NCI-H128 (cell line): ENCODE measurements around the gene BRPF3.
"Not testable (repeated sequence)": the region's sequence is repeated elsewhere in the genome, so short reads cannot be mapped to it uniquely, and the experiment has no call there.

ENCODE experiments used
- DNase-seq: peaks from one replicate; lab custom pipeline; 2025; ENCODE audit not compliant: unreplicated experiment; lab: John Stamatoyannopoulos, UW

BRPF3 gene

DNA sequence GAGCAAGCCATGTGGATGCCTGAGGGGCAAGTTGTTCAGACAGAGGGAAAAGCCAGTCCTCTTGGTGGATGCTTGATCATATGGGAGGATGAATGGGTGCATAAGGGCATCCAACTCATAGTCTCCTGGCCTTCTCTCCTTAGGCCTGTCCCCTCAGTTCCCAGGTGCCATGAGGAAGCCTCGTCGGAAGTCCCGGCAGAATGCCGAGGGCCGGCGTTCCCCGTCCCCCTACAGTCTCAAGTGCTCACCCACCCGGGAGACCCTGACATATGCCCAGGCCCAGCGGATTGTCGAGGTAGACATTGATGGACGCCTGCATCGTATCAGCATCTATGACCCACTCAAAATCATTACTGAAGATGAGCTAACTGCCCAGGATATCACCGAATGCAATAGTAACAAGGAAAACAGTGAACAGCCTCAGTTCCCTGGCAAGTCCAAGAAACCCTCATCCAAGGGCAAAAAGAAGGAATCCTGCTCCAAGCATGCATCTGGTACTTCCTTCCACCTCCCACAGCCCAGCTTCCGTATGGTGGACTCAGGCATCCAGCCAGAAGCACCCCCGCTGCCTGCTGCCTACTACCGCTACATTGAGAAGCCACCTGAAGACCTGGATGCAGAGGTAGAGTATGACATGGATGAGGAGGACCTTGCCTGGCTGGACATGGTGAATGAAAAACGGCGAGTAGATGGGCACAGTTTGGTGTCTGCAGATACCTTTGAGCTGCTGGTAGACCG, 3.8 kb downstream of the BRPF3 start:
- no peak for DNase-seq

DNA sequence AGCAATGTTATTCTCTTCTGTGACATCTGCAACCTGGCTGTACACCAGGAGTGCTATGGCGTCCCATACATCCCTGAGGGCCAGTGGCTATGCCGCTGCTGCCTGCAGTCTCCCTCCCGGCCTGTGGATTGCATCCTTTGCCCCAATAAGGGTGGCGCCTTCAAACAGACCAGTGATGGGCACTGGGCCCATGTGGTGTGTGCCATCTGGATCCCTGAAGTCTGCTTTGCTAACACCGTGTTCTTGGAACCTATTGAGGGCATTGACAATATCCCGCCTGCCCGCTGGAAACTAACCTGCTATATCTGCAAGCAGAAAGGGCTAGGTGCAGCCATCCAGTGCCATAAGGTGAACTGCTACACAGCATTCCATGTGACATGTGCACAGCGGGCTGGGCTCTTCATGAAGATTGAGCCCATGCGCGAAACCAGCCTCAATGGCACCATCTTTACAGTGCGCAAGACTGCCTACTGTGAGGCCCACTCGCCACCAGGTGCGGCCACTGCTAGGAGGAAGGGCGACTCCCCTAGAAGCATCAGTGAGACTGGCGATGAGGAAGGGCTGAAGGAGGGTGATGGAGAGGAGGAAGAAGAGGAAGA, 4.6 kb downstream of the BRPF3 start:
- no peak for DNase-seq

GRCh38 chr6:36201612-36202011, 5.1 kb downstream of the BRPF3 start:
- DNase-seq, result no peak

DNA sequence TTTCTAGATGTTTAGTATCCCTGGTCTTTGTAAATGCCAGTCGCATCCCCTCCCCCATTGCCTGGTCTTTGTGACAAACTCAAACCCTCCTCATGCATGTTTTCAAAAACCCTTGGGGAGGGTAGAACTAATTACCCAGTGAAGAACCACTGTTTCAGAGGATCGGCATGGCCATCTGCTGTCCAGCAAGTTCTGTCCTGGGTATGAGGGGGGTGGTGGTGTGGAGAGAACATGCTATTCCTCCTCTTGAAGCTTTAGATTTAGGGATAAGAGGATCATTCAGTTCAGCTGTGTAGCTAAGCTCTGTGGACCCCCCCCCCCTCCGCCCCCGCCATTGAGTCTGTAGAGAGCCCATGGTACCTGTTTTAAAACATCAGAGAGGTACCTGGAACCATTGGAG, 5.6 kb downstream of the BRPF3 start:
- DNase-seq, result no peak

- no peak for DNase-seq
Measured at GRCh38 chr6:36204068-36204753, 7.7 kb downstream of the BRPF3 start.

DNA sequence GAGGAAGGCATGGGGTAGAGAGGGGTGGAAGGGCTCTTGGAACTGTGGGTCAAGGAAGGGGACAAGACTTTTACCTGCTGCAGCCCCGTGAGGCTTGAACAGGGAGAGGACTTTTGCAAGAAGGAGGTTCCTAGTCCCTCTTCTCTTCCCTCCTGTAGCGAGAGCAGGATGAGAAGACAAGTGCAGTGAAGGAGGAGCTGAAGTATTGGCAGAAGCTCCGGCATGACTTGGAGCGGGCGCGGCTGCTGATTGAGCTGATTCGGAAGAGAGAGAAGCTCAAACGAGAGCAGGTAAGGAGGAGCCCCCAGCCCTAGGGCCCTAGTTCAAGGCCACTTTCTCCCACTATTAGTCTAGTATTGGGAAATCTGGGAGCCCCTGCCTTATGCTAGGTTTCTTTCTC, 10.6 kb downstream of the BRPF3 start:
- DNase-seq, result no peak

DNA sequence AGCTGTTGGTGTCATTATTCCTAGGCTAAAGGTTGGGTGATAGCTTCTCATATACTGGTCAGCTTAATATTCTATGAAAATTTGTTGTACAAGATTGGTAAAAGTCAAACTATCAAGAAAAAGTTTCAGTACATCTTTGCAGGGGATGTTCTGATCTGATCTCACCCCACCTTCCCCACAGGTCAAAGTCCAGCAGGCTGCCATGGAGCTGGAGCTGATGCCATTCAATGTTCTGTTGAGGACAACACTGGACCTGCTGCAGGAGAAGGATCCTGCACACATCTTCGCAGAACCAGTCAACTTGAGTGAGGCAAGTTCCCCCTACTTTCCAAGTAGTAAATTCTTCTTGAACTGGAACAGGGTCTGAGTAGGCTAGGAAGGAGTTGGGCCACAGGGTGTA, 13.1 kb downstream of the BRPF3 start:
- DNase-seq, result no peak

DNA sequence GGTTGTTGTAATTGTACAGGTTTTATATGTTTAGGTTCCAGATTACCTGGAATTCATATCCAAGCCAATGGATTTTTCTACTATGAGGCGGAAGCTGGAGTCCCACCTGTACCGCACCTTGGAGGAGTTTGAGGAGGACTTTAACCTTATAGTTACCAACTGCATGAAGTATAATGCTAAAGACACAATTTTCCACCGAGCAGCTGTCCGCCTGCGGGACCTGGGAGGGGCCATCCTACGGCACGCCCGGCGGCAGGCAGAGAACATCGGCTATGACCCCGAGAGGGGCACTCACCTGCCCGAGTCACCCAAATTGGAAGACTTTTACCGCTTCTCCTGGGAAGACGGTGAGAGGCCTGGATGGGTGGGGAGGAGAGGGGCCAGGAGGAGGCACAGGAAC, 13.6 kb downstream of the BRPF3 start:
- no peak for DNase-seq

DNA sequence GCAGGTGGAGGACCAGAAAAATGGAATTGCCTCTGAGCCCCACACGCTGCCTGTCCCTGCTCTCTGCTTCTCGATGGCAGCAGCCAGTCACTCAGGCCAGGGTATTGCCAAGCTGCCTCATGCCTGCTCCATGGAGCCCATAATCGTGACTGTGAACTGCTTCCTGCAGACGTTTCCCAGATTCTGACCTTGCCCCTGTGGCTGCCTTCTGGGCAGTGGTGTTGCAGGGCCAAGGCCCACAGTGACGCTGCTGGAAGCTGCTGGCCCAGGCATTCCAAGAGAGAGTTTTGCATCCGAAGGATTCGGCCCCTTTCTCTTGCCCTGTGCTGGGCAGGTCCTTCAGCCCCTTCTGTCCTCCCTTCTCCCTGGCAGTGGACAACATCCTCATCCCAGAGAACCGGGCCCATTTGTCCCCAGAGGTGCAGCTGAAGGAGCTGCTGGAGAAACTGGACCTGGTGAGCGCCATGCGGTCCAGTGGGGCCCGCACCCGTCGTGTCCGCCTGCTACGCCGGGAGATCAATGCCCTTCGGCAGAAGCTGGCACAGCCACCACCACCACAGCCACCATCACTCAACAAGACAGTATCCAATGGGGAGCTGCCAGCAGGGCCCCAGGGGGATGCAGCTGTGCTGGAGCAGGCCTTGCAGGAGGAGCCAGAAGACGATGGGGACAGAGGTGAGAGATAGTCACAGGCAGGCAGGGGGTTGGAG, 14.5 kb downstream of the BRPF3 start:
- DNase-seq, result no peak

- DNase-seq, result no peak
Measured at GRCh38 chr6:36216559-36216958, 20.0 kb downstream of the BRPF3 start.

- no peak for DNase-seq
Measured at GRCh38 chr6:36217188-36217587, 20.6 kb downstream of the BRPF3 start.

DNA sequence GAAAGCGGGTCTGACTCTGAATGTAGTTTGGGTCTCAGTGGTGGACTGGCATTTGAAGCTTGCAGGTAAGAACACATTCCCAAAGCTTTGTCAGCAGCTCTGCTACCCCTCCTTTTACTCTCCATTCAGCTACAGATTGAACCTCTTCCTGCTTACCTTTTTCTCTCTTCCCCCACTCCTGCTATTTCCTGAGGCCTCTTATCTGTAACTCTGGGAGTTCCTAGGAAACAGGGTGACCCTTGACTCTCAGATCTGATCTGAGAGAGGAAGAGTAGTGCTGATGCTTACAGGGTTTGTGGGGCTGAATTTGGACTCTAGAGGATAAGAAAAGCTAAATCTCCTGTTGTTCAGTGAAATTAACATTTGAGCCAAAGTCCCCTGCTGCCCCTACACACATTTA, 21.4 kb downstream of the BRPF3 start:
- no peak for DNase-seq

DNA sequence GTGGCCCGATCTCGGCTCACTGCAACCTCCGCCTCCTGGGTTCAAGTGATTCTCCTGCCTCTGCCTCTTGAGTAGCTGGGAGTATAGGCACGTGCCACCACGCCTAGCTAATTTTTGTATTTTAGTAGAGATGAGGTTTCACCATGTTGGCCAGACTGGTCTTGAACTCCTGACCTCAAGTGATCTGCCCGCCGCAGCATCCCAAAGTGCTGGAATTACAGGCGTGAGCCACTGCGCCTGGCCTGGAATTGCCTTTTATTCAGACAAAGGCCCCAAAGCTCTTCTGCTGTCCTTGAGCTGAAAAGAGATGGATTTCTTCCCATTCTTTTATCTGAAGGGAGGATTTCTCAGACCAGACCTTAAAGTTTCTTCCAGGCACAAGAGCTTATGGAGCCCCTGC, 22.0 kb downstream of the BRPF3 start:
- DNase-seq, result not testable (repeated sequence)

DNA sequence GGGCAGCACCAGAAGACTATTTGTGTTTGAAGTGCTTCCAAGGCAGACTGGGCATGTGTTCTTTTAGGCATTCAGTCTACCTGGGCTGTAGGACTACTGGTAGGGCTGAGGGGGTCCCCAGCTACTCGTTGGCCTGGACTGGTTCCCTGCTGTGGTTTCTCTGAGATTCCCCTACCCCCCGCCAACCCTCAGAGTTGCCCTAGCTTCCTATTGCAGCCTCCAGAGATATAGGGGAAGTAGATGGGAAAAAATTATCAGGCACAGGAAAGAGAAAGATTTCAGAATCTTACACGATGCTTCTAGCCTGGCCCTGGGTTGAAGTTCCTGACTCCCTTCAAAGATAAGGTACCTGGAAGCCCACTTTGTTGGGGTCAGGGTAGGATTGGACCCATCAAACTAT, 22.5 kb downstream of the BRPF3 start:
- DNase-seq, result no peak

GRCh38 chr6:36220226-36220625, 23.7 kb downstream of the BRPF3 start:
- DNase-seq, result no peak

DNA sequence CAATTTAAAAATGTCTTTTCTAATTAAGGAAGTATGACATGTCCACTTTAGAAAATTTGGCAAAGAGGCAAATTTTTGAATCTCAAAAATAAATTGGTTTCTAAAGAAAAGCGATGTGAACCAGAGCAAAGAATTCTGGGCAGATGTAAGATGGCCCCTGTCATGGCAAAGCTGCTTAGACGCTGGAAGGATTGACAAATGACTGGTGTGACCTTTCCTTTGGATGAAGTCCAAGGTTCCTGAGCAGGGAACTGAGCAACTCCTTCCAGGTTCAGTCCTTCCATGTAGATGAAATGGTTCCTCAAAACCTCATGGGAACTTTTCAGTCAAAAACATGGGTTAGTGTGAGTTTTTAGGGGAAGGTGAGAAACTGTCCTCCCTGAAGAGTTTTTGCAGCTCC, 25.1 kb downstream of the BRPF3 start:
- no peak for DNase-seq

DNA sequence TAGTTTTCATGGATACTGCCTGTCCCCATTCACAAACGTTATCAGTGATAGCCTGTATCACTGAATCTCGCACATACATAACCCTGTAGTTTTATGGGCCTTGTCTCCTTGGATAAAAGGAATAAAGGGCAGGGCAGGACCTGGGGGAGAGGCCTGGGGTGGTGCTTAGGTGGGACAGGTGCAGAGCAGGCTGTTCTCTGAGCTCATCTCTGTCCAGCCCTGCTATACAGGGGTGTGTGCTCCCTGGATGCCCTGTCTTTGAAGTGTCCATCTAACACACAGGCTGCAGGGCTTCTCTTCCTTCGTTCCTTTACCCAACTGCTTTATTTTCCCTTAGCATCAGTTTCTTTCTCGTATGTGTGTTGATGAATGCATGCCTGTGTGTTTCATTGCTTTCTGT, 26.4 kb downstream of the BRPF3 start:
- no peak for DNase-seq

- no peak for DNase-seq
Measured at GRCh38 chr6:36223706-36224105, 27.2 kb downstream of the BRPF3 start.

DNA sequence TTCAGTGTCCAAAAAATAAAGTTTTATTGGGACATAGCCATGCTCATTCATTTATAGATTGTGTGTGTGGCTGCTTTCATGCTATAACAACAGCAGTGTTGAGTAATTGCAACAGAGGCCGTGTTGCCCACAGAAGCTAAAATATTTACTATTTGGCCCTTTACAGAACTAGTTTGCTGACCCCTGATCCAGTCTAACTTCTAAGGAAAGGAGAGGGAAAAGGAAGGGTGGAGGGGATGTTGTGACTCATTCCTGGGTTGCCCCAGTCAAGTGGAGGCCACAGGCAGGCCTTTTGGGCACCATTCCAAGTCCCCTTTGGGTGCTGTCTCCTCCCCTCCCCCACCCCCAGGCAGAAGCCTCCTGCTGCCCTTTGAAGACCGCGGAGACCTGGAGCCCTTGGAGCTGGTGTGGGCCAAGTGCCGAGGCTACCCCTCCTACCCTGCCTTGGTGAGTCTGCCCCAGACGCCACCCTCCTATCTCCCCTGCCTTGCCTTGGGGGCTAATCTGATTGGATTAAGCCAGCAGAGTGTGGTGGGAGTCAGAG, 28.4 kb downstream of the BRPF3 start:
- no peak for DNase-seq

GRCh38 chr6:36226438-36227047, 30.0 kb downstream of the BRPF3 start:
- no peak for DNase-seq
